ENCODE data around the gene EBF3. TPM values are rescaled to one million over a fixed set of nuclear protein-coding genes. Genes with fewer than 3 reads are reported as not detected.

The EBF3 gene
- total and polyA plus RNA-seq, 2 experiments from 2014 or later: 0.27 to 0.49 TPM

GRCh38 chr10:129978322-129978721, 14.2 kb upstream of the EBF3 start (continued):
- TF ChIP-seq, protein P1, sequence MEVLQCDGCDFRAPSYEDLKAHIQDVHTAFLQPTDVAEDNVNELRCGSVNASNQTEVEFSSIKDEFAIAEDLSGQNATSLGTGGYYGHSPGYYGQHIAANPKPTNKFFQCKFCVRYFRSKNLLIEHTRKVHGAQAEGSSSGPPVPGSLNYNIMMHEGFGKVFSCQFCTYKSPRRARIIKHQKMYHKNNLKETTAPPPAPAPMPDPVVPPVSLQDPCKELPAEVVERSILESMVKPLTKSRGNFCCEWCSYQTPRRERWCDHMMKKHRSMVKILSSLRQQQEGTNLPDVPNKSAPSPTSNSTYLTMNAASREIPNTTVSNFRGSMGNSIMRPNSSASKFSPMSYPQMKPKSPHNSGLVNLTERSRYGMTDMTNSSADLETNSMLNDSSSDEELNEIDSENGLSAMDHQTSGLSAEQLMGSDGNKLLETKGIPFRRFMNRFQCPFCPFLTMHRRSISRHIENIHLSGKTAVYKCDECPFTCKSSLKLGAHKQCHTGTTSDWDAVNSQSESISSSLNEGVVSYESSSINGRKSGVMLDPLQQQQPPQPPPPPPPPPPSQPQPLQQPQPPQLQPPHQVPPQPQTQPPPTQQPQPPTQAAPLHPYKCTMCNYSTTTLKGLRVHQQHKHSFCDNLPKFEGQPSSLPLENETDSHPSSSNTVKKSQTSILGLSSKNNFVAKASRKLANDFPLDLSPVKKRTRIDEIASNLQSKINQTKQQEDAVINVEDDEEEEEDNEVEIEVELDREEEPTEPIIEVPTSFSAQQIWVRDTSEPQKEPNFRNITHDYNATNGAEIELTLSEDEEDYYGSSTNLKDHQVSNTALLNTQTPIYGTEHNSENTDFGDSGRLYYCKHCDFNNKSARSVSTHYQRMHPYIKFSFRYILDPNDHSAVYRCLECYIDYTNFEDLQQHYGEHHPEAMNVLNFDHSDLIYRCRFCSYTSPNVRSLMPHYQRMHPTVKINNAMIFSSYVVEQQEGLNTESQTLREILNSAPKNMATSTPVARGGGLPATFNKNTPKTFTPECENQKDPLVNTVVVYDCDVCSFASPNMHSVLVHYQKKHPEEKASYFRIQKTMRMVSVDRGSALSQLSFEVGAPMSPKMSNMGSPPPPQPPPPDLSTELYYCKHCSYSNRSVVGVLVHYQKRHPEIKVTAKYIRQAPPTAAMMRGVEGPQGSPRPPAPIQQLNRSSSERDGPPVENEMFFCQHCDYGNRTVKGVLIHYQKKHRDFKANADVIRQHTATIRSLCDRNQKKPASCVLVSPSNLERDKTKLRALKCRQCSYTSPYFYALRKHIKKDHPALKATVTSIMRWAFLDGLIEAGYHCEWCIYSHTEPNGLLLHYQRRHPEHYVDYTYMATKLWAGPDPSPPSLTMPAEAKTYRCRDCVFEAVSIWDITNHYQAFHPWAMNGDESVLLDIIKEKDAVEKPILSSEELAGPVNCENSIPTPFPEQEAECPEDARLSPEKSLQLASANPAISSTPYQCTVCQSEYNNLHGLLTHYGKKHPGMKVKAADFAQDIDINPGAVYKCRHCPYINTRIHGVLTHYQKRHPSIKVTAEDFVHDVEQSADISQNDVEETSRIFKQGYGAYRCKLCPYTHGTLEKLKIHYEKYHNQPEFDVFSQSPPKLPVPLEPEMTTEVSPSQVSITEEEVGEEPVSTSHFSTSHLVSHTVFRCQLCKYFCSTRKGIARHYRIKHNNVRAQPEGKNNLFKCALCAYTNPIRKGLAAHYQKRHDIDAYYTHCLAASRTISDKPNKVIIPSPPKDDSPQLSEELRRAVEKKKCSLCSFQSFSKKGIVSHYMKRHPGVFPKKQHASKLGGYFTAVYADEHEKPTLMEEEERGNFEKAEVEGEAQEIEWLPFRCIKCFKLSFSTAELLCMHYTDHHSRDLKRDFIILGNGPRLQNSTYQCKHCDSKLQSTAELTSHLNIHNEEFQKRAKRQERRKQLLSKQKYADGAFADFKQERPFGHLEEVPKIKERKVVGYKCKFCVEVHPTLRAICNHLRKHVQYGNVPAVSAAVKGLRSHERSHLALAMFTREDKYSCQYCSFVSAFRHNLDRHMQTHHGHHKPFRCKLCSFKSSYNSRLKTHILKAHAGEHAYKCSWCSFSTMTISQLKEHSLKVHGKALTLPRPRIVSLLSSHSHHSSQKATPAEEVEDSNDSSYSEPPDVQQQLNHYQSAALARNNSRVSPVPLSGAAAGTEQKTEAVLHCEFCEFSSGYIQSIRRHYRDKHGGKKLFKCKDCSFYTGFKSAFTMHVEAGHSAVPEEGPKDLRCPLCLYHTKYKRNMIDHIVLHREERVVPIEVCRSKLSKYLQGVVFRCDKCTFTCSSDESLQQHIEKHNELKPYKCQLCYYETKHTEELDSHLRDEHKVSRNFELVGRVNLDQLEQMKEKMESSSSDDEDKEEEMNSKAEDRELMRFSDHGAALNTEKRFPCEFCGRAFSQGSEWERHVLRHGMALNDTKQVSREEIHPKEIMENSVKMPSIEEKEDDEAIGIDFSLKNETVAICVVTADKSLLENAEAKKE (CRISPR knock-in tag; IDR thresholded peaks at IDR 0.05): no peak
- no peak for TF ChIP-seq EZH2phosphoT487 (IDR thresholded peaks at IDR 0.05; ENCODE audit: unreplicated experiment)
- TF ChIP-seq EZH2 (IDR thresholded peaks at IDR 0.05; ENCODE audit: low read depth, unreplicated experiment): no peak
- no peak for TF ChIP-seq POLR2AphosphoS5 (IDR thresholded peaks at IDR 0.05; ENCODE audit: low read depth)
- no peak for TF ChIP-seq STAT1 (IDR thresholded peaks at IDR 0.05; ENCODE audit: unreplicated experiment)

DNA sequence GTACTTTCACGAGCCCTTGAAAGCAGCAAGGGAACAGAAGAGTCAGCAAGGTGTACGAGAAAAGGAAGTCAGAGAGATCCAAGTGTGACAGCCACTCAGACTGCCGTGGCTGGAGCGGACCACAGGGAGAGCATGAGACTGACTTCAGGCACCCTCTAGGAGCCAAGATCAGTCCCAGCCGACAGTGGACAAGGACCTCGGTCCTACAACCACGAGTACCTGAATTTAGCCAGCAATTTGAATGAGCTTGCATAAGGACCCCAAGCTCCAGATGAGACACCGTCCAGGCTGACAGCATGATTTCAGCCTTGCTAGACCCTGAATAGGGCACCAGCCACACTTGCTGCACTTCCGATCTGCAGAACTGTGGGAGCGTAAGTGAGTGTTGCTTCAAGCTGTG, 13.7 kb upstream of the EBF3 start:
- Mint-ChIP-seq H3K36me3 (ENCODE audit: low read depth) (no peaks in the 10 kb centered on the region; the same call in 2 of the 3 replicates), H3K4me1 (peaks cover 12% of the 10 kb centered on the region), H3K27ac (no peak overlapping the region), H3K4me3 (no peak overlapping the region), H3K27me3 (ENCODE audit: insufficient read depth, low read depth, poor library complexity) (peaks cover 31% of the 10 kb centered on the region), H3K9me3 (peaks cover 9% of the 10 kb centered on the region)
- H3F3A ChIP-seq (replicated peaks; ENCODE audit: low read depth): peaks cover 3% of the 10 kb centered on the region; the same call in 1 of the 2 replicates
- no peak overlapping the region for H2AFZ ChIP-seq
- no peaks in the 10 kb centered on the region for H3K4me1 ChIP-seq (ENCODE audit: insufficient read depth)
- no peaks in the 10 kb centered on the region for H4K20me1 ChIP-seq (replicated peaks; ENCODE audit: insufficient read depth)
- DNase-seq (ENCODE audit: low spot score) (no peak), ATAC-seq (no peak)
- H3K36me3 ChIP-seq (ENCODE audit: insufficient read depth): no peaks in the 10 kb centered on the region
- no peak overlapping the region for H3K4me3 ChIP-seq
- no peaks in the 10 kb centered on the region for H3K79me2 ChIP-seq (replicated peaks; ENCODE audit: insufficient read depth)
- no peak overlapping the region for H3K27ac ChIP-seq (ENCODE audit: low read depth)
- no peak overlapping the region for H3K4me2 ChIP-seq
- peaks cover 27% of the 10 kb centered on the region for H3K27me3 ChIP-seq (ENCODE audit: insufficient read depth)
- no peaks in the 10 kb centered on the region for H3K9me2 ChIP-seq (ENCODE audit: insufficient read depth)
- no peak for TF ChIP-seq ZNF331 (CRISPR knock-in tag; IDR thresholded peaks at IDR 0.05; ENCODE audit: low read depth)
- no peak for TF ChIP-seq ETS1 (IDR thresholded peaks at IDR 0.05)
- no peak for TF ChIP-seq REST (IDR thresholded peaks at IDR 0.05; ENCODE audit: unreplicated experiment)
- no peak for TF ChIP-seq EZH2phosphoT487 (IDR thresholded peaks at IDR 0.05; ENCODE audit: unreplicated experiment)
- no peak for TF ChIP-seq POLR2AphosphoS5 (IDR thresholded peaks at IDR 0.05; ENCODE audit: low read depth)
- TF ChIP-seq JUNB (IDR thresholded peaks at IDR 0.05; ENCODE audit: unreplicated experiment): no peak
- TF ChIP-seq, protein P2, sequence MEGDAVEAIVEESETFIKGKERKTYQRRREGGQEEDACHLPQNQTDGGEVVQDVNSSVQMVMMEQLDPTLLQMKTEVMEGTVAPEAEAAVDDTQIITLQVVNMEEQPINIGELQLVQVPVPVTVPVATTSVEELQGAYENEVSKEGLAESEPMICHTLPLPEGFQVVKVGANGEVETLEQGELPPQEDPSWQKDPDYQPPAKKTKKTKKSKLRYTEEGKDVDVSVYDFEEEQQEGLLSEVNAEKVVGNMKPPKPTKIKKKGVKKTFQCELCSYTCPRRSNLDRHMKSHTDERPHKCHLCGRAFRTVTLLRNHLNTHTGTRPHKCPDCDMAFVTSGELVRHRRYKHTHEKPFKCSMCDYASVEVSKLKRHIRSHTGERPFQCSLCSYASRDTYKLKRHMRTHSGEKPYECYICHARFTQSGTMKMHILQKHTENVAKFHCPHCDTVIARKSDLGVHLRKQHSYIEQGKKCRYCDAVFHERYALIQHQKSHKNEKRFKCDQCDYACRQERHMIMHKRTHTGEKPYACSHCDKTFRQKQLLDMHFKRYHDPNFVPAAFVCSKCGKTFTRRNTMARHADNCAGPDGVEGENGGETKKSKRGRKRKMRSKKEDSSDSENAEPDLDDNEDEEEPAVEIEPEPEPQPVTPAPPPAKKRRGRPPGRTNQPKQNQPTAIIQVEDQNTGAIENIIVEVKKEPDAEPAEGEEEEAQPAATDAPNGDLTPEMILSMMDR (conservative IDR thresholded peaks at IDR 0.05; ENCODE audit: low read depth in 2 of 2): no peak
- TF ChIP-seq STAT1 (IDR thresholded peaks at IDR 0.05; ENCODE audit: unreplicated experiment): no peak
- TF ChIP-seq EZH2 (IDR thresholded peaks at IDR 0.05; ENCODE audit: low read depth, unreplicated experiment): no peak
- no peak for TF ChIP-seq CREB1 (CRISPR knock-in tag; IDR thresholded peaks at IDR 0.05; ENCODE audit: low read depth)
- no peak for TF ChIP-seq ZNF114 (CRISPR knock-in tag; IDR thresholded peaks at IDR 0.05)
- no peak for TF ChIP-seq NANOG (IDR thresholded peaks at IDR 0.05; ENCODE audit: borderline replicate concordance)
